Fibroblast of lung (primary cell): ENCODE measurements around the gene EIF4EBP2. TPM values are rescaled to one million over a fixed set of nuclear protein-coding genes. Genes with fewer than 3 reads are reported as not detected.

Experiments
- DNase-seq, 2 donors: peaks; one replicate each; pipeline versions ENCODE4 v3.0.0 to v3.0.0-alpha.2; 2010; ENCODE audit warnings: low read depth in 2 of 2
- H2AFZ ChIP-seq: 2 replicates; pipeline ENCODE4 v1.5.1; 2012; ENCODE audit warnings: low read length, control low read depth, inconsistent platforms
- H3K27ac ChIP-seq: 2 replicates; pipeline ENCODE4 v1.5.1; 2011; ENCODE audit warnings: low read length, control low read depth; ENCODE audit not compliant: insufficient read depth
- H3K27me3 ChIP-seq: 2 replicates; pipeline ENCODE4 v1.5.1; 2011; ENCODE audit warnings: mild to moderate bottlenecking, low read length; ENCODE audit not compliant: control insufficient read depth, insufficient read depth
- H3K36me3 ChIP-seq: 2 replicates; pipeline ENCODE4 v1.5.1; 2011; ENCODE audit warnings: low read length; ENCODE audit not compliant: control insufficient read depth, insufficient read depth
- H3K4me1 ChIP-seq: 2 replicates; pipeline ENCODE4 v1.5.1; 2011; ENCODE audit warnings: low read length; ENCODE audit not compliant: control insufficient read depth, insufficient read depth; ENCODE audit errors: extremely low read depth
- H3K4me2 ChIP-seq: 2 replicates; pipeline ENCODE4 v1.5.1; 2011; ENCODE audit warnings: low read length, control low read depth; ENCODE audit not compliant: insufficient read depth; ENCODE audit errors: extremely low read depth
- H3K4me3 ChIP-seq, 4 experiments: fragments of 200-600 bp in 1 of 4; sonication (generic) in 1 of 4; replicated peaks in 1 of 4; 2 replicates each; pipeline ENCODE4 v1.5.1; 2011 to 2016; ENCODE audit warnings: low read length in 4 of 4, low read depth in 3 of 4, mild to moderate bottlenecking in 3 of 4, control low read depth in 2 of 4, inconsistent platforms in 1 of 4, mixed read lengths in 1 of 4; ENCODE audit not compliant: insufficient read depth in 1 of 4; ENCODE audit errors: control extremely low read depth in 1 of 4
- H3K79me2 ChIP-seq: 2 replicates; pipeline ENCODE4 v1.5.1; 2012; ENCODE audit warnings: mild to moderate bottlenecking, low read length, inconsistent platforms; ENCODE audit not compliant: control insufficient read depth, insufficient read depth
- H3K9ac ChIP-seq: 2 replicates; pipeline ENCODE4 v1.5.1; 2011; ENCODE audit warnings: mild to moderate bottlenecking, low read length, control low read depth; ENCODE audit not compliant: insufficient read depth
- H3K9me3 ChIP-seq: 2 replicates; pipeline ENCODE4 v1.5.1; 2012; ENCODE audit warnings: low read depth, low read length; ENCODE audit not compliant: control insufficient read depth, insufficient read depth
- H4K20me1 ChIP-seq: 2 replicates; pipeline ENCODE4 v1.5.1; 2011; ENCODE audit warnings: low read length; ENCODE audit not compliant: control insufficient read depth, insufficient read depth; ENCODE audit errors: extremely low read depth
- EZH2 ChIP-seq: IDR thresholded peaks from 2 replicates; pipeline ENCODE4 v1.5.1; 2012; ENCODE audit warnings: low read length, control low read depth, mild to moderate bottlenecking; ENCODE audit errors: missing control alignments
- polyA plus RNA-seq, 2 donors: library from polyadenylated mRNA; depleted of rRNA in 1 of 2; stranded (reverse) in 1 of 2; unstranded in 1 of 2; fragments of >200 nt; gene quantifications; 2 replicates each; pipeline ENCODE4 v1.2.1, GENCODE V29; 2011 to 2012; ENCODE audit warnings: missing spikeins in 1 of 2
- total RNA-seq: library from RNA; depleted of rRNA; stranded (reverse); fragments of >200 nt; gene quantifications from 2 replicates; pipeline ENCODE4 v1.2.1, GENCODE V29; 2014
- TF ChIP-seq, protein P1 (sequence below), 2 donors: IDR thresholded peaks in 1 of 2; conservative IDR thresholded peaks in 1 of 2; 1 replicate in 1 of 2; 2 replicates in 1 of 2; pipeline ENCODE4 v1.5.1; 2011 to 2012; ENCODE audit warnings: low read length in 2 of 2, control low read depth in 1 of 2, inconsistent platforms in 1 of 2, low read depth in 1 of 2, mild to moderate bottlenecking in 1 of 2

The EIF4EBP2 gene
- total and polyA plus RNA-seq, 2 donors (not counting 1 experiment from before 2014, with no cell fraction given), result 18.0 to 44.9 TPM

DNA sequence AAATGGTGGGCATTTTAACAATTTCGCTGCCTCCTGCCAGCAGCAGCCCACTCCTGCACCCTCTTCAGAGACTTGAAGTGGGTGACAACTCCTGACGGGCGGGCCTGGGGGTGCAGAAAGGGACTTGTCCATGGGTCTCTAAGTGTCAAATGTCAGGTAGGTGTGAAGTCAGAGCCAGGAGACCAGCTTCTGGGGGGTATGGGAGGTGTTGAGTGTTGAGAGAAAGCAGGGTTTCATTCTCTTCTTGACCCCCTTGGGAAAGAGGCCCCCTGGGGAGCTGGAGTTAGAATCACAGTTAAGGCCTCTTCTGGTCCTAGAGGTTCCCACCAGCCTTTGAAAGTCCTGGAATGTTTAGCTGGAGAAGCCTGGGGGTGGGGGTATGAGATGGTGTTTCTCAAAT, 63.0 kb downstream of the EIF4EBP2 start:
- Histone ChIP-seq H3K9me3 (no peaks in the 10 kb centered on the region), H4K20me1 (no peaks in the 10 kb centered on the region), H3K9ac (no peak overlapping the region), H3K4me3 (no peak overlapping the region), H3K27me3 (peaks cover 6% of the 10 kb centered on the region), H3K36me3 (no peaks in the 10 kb centered on the region), H3K4me1 (no peaks in the 10 kb centered on the region), H3K27ac (no peak overlapping the region), H3K79me2 (no peaks in the 10 kb centered on the region), H3K4me2 (no peak overlapping the region), H2AFZ (no peak overlapping the region)
- no peak for DNase-seq
- TF ChIP-seq, protein P1, sequence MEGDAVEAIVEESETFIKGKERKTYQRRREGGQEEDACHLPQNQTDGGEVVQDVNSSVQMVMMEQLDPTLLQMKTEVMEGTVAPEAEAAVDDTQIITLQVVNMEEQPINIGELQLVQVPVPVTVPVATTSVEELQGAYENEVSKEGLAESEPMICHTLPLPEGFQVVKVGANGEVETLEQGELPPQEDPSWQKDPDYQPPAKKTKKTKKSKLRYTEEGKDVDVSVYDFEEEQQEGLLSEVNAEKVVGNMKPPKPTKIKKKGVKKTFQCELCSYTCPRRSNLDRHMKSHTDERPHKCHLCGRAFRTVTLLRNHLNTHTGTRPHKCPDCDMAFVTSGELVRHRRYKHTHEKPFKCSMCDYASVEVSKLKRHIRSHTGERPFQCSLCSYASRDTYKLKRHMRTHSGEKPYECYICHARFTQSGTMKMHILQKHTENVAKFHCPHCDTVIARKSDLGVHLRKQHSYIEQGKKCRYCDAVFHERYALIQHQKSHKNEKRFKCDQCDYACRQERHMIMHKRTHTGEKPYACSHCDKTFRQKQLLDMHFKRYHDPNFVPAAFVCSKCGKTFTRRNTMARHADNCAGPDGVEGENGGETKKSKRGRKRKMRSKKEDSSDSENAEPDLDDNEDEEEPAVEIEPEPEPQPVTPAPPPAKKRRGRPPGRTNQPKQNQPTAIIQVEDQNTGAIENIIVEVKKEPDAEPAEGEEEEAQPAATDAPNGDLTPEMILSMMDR (conservative IDR thresholded peaks at IDR 0.05 in 1 of 2, IDR thresholded peaks at IDR 0.05 in 1 of 2; ENCODE audit: low read depth in 1 of 2, low read length in 2 of 2), result no peak
- TF ChIP-seq EZH2, result no peak

DNA sequence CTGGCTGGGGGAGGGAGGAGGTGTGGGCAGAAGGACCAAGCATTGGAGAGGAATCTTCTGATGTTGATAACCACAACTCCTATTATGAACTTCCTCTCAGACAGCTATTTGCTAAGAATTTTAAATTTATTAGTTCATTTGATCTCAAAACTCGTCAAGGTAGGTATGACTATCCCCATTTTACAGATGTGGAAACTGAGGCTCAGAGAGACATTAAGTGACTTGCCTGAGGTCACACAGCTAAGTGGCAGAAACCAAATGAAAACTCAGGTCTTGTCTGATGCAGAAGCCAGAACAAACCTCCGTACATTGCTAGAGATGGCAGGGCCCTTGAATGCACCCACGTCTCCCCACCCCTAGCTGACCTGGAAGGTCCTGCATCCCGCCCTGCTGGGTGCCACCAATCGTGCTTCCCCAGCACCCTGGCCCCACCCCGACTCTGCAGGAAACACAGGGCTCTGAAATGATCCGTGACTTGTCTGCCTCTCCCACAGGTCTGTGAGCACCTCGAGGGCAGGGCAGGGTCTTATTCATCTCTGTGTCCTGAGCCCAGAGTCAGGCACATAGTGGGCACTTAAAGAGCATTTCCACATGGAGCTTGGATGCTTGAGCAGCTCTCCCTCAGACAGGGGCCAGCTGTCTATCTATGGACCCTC, 69.0 kb downstream of the EIF4EBP2 start:
- Histone ChIP-seq H2AFZ (no peak overlapping the region), H4K20me1 (no peaks in the 10 kb centered on the region), H3K4me3 (no peak overlapping the region), H3K36me3 (no peaks in the 10 kb centered on the region), H3K27ac (no peak overlapping the region), H3K27me3 (peaks cover 23% of the 10 kb centered on the region), H3K4me2 (no peak overlapping the region), H3K4me1 (no peaks in the 10 kb centered on the region), H3K9me3 (no peaks in the 10 kb centered on the region), H3K79me2 (no peaks in the 10 kb centered on the region), H3K9ac (no peak overlapping the region)
- DNase-seq, result no peak
- TF ChIP-seq, protein P1 (conservative IDR thresholded peaks at IDR 0.05 in 1 of 2, IDR thresholded peaks at IDR 0.05 in 1 of 2; ENCODE audit: low read depth in 1 of 2, low read length in 2 of 2), result no peak
- TF ChIP-seq EZH2, result no peak

DNA sequence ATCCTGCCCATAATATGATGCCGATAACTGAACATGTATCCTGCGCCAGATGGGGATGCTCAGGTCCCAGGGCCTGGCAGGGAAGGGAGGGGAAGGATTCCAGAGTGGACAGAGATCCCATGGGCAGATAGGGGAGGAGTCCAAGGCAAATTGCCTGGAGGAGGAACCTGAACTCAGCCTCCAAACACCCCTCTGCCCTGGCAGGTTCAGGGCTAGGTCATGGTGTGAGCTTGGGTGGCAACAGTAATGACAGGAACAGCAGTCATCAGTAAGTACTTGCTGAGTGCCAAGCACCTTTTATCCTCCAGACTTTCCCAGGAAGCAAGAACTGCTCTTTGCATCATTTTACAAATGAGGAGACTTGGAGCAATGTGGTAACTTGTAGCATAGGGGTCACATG, 70.8 kb downstream of the EIF4EBP2 start:
- Histone ChIP-seq H2AFZ (no peak overlapping the region), H3K27me3 (peaks cover 37% of the 10 kb centered on the region), H3K36me3 (no peaks in the 10 kb centered on the region), H3K4me2 (no peak overlapping the region), H3K9me3 (no peaks in the 10 kb centered on the region), H3K4me1 (no peaks in the 10 kb centered on the region), H3K79me2 (no peaks in the 10 kb centered on the region), H3K4me3 (no peak overlapping the region), H3K27ac (no peak overlapping the region), H3K9ac (no peak overlapping the region), H4K20me1 (no peaks in the 10 kb centered on the region)
- TF ChIP-seq, protein P1 (conservative IDR thresholded peaks at IDR 0.05 in 1 of 2, IDR thresholded peaks at IDR 0.05 in 1 of 2; ENCODE audit: low read depth in 1 of 2, low read length in 2 of 2), result no peak
- no peak for TF ChIP-seq EZH2
- no peak for DNase-seq
